GM23338 (cell line): ENCODE data around the gene MID1. TPM values are rescaled to one million over a fixed set of nuclear protein-coding genes. Genes with fewer than 3 reads are reported as not detected.

Experiments used
- ATAC-seq: fragments of 200-7000 bp; cut with Tn5 transposase; 3 replicates; pipeline ENCODE4 v1.9.1; 2020
- DNase-seq: peaks from one replicate; pipeline ENCODE4 v3.0.0-alpha.2; 2015; ENCODE audit warnings: low spot score
- H2AFZ ChIP-seq: fragments of 200-600 bp; sonication (generic); 2 replicates; pipeline ENCODE4 v1.8.0; 2016; ENCODE audit warnings: antibody characterized with exemption, mild to moderate bottlenecking, moderate library complexity
- H3F3A ChIP-seq: fragments of 200-600 bp; sonication (generic); replicated peaks from 2 replicates; pipeline ENCODE4 v1.8.0; 2017; ENCODE audit warnings: antibody characterized with exemption, mixed run types, low read depth
- H3K27ac ChIP-seq: fragments of 200-600 bp; sonication (generic); 2 replicates; pipeline ENCODE4 v1.6.1; 2016; ENCODE audit warnings: low read depth
- H3K27me3 ChIP-seq: fragments of 200-600 bp; sonication (generic); 2 replicates; pipeline ENCODE4 v1.8.0; 2016; ENCODE audit warnings: mild to moderate bottlenecking, mixed run types, moderate library complexity; ENCODE audit not compliant: insufficient read depth
- H3K36me3 ChIP-seq: fragments of 200-600 bp; sonication (generic); 2 replicates; pipeline ENCODE4 v1.8.0; 2016; ENCODE audit warnings: mild to moderate bottlenecking; ENCODE audit not compliant: insufficient read depth
- H3K4me1 ChIP-seq: fragments of 200-600 bp; sonication (generic); 2 replicates; pipeline ENCODE4 v1.8.0; 2016; ENCODE audit warnings: mild to moderate bottlenecking, moderate library complexity; ENCODE audit not compliant: insufficient read depth
- H3K4me2 ChIP-seq: fragments of 200-600 bp; sonication (generic); 2 replicates; pipeline ENCODE4 v1.7.1; 2017; ENCODE audit warnings: mixed run types
- H3K4me3 ChIP-seq: fragments of 200-600 bp; sonication (generic); 2 replicates; pipeline ENCODE4 v1.6.1; 2016; ENCODE audit warnings: mixed run types
- H3K79me2 ChIP-seq: fragments of 200-600 bp; sonication (generic); replicated peaks from 2 replicates; pipeline ENCODE4 v1.8.0; 2017; ENCODE audit warnings: mild to moderate bottlenecking; ENCODE audit not compliant: insufficient read depth
- H3K9me2 ChIP-seq: fragments of 200-600 bp; sonication (generic); 2 replicates; pipeline ENCODE4 v1.8.0; 2017; ENCODE audit not compliant: insufficient read depth
- H4K20me1 ChIP-seq: fragments of 200-600 bp; sonication (generic); replicated peaks from 2 replicates; pipeline ENCODE4 v1.8.0; 2017; ENCODE audit warnings: mild to moderate bottlenecking; ENCODE audit not compliant: insufficient read depth
- H3K27ac Mint-ChIP-seq: 2 replicates; pipeline ENCODE4 v1.8.0; 2020; ENCODE audit warnings: inconsistent platforms, mild to moderate bottlenecking, moderate library complexity, mixed read lengths
- H3K27me3 Mint-ChIP-seq: 3 replicates; pipeline ENCODE4 v1.8.0; 2022; ENCODE audit warnings: low read depth, mild to moderate bottlenecking, moderate library complexity, mixed read lengths, inconsistent platforms; ENCODE audit not compliant: insufficient read depth, poor library complexity
- H3K36me3 Mint-ChIP-seq: 3 replicates; pipeline ENCODE4 v1.8.0; 2021; ENCODE audit warnings: low read depth, mild to moderate bottlenecking, inconsistent platforms, moderate library complexity, mixed read lengths
- H3K4me1 Mint-ChIP-seq: 3 replicates; pipeline ENCODE4 v1.8.0; 2020; ENCODE audit warnings: mild to moderate bottlenecking, inconsistent platforms, mixed read lengths
- H3K4me3 Mint-ChIP-seq: 3 replicates; pipeline ENCODE4 v1.8.0; 2021; ENCODE audit warnings: moderate library complexity, mild to moderate bottlenecking, inconsistent platforms, mixed read lengths
- H3K9me3 Mint-ChIP-seq: 3 replicates; pipeline ENCODE4 v1.8.0; 2020; ENCODE audit warnings: moderate library complexity, mild to moderate bottlenecking, inconsistent platforms, mixed read lengths
- CREB1 ChIP-seq: fragments of 250-450 bp; sonication (Bioruptor Pico); IDR thresholded peaks from 2 replicates; pipeline ENCODE4 v1.5.0; 2020; ENCODE audit warnings: low read depth, mild to moderate bottlenecking, moderate library complexity
- CTCF ChIP-seq, 2 experiments: fragments of 200-600 bp in 1 of 2; sonication (generic) in 1 of 2; conservative IDR thresholded peaks; 2 replicates each; pipeline versions ENCODE4 v1.5.1 to v1.6.1; 2016 to 2017; ENCODE audit warnings: antibody characterized with exemption in 2 of 2, low read depth in 2 of 2, mild to moderate bottlenecking in 2 of 2, moderate library complexity in 1 of 2
- ETS1 ChIP-seq: IDR thresholded peaks from 2 replicates; pipeline ENCODE4 v1.6.1; 2016; ENCODE audit warnings: antibody characterized with exemption
- EZH2 ChIP-seq: fragments of 200-600 bp; sonication (generic); IDR thresholded peaks from one replicate; pipeline ENCODE4 v1.8.0; 2017; ENCODE audit warnings: antibody characterized with exemption, mild to moderate bottlenecking, low read depth; ENCODE audit not compliant: unreplicated experiment
- EZH2phosphoT487 ChIP-seq: fragments of 200-600 bp; sonication (generic); IDR thresholded peaks from one replicate; pipeline ENCODE4 v1.8.1; 2018; ENCODE audit warnings: antibody characterized with exemption; ENCODE audit not compliant: unreplicated experiment
- JUNB ChIP-seq: IDR thresholded peaks from one replicate; pipeline ENCODE4 v1.6.1; 2016; ENCODE audit warnings: antibody characterized with exemption; ENCODE audit not compliant: unreplicated experiment
- NANOG ChIP-seq: IDR thresholded peaks from 2 replicates; pipeline ENCODE4 v1.6.1; 2016; ENCODE audit warnings: antibody characterized with exemption, borderline replicate concordance
- ZNF114 ChIP-seq: fragments of 250-450 bp; sonication (Bioruptor Pico); IDR thresholded peaks from 2 replicates; pipeline ENCODE4 v1.5.0; 2020; ENCODE audit warnings: mild to moderate bottlenecking, moderate library complexity
- ZNF331 ChIP-seq: fragments of 250-450 bp; sonication (Bioruptor Pico); IDR thresholded peaks from 2 replicates; pipeline ENCODE4 v1.5.0; 2020; ENCODE audit warnings: low read depth, mild to moderate bottlenecking, moderate library complexity
- polyA plus RNA-seq: library from polyadenylated mRNA; unstranded; fragments of >200 nt; fragmentation: Nextera tagmentation; extraction: Ambion mirVana; gene quantifications from 2 replicates; pipeline ENCODE4 v1.2.1, GENCODE V29; 2016
- total RNA-seq: library from RNA; depleted of rRNA; stranded (reverse); fragments of >200 nt; shearing (Covaris generic); gene quantifications from 2 replicates; pipeline ENCODE4 v1.2.3, GENCODE V29; 2014

Gene MID1
- total and polyA plus RNA-seq, 2 experiments from 2014 or later = 27.2 to 39.3 TPM

- Histone ChIP-seq H3K4me2 (peak overlapping the region; percentile 83), H3K36me3 (no peaks in the 10 kb centered on the region), H3K9me2 (no peaks in the 10 kb centered on the region), H3K79me2 (peaks cover 53% of the 10 kb centered on the region), H3K27ac (peak overlapping the region; percentile 89), H3K4me1 (peaks cover 15% of the 10 kb centered on the region), H3K4me3 (peak overlapping the region; percentile 78), H3F3A (0 out of 2 replicates have a peak, but pooled peaks cover 3% of the 10 kb centered on the region), H3K27me3 (no peaks in the 10 kb centered on the region), H2AFZ (no peak overlapping the region), H4K20me1 (no peaks in the 10 kb centered on the region)
- Mint-ChIP-seq H3K4me1 (peaks cover 45% of the 10 kb centered on the region), H3K27ac (peak overlapping the region; percentile 97), H3K36me3 (no peaks in the 10 kb centered on the region), H3K4me3 (peak overlapping the region; percentile 88), H3K9me3 (no peaks in the 10 kb centered on the region), H3K27me3 (peaks cover 4% of the 10 kb centered on the region)
- DNase-seq (no peak), ATAC-seq (no peak; the same call in 2 of the 3 replicates)
- no peak for TF ChIP-seq ZNF114 (CRISPR knock-in tag)
- no peak for TF ChIP-seq CREB1 (CRISPR knock-in tag)
- TF ChIP-seq ZNF331 (CRISPR knock-in tag) = no peak
- no peak for TF ChIP-seq EZH2phosphoT487
- TF ChIP-seq NANOG = no peak
- no peak for TF ChIP-seq CTCF (conservative IDR thresholded peaks at IDR 0.05; ENCODE audit: low read depth in 2 of 2)
- no peak for TF ChIP-seq EZH2
- TF ChIP-seq ETS1 = no peak
Observed at GRCh38 chrX:10619425-10620046, 849 bp downstream of the MID1 start.

- Mint-ChIP-seq H3K27me3 (peaks cover 4% of the 10 kb centered on the region), H3K4me3 (peak overlapping the region; percentile 88), H3K9me3 (no peaks in the 10 kb centered on the region), H3K27ac (0 out of 2 replicates have a peak overlapping the region, but pooled peaks have one; percentile 48), H3K4me1 (peaks cover 50% of the 10 kb centered on the region), H3K36me3 (no peaks in the 10 kb centered on the region)
- peak overlapping the region; percentile 78 for H3K4me3 ChIP-seq
- H3K27ac ChIP-seq = peak overlapping the region; percentile 89
- H4K20me1 ChIP-seq = no peaks in the 10 kb centered on the region
- no peaks in the 10 kb centered on the region for H3K9me2 ChIP-seq
- H3K4me2 ChIP-seq = peak overlapping the region; percentile 83
- peaks cover 15% of the 10 kb centered on the region for H3K4me1 ChIP-seq
- H3K36me3 ChIP-seq = no peaks in the 10 kb centered on the region
- ATAC-seq = no peak
- TF ChIP-seq EZH2phosphoT487 = no peak
- no peak for TF ChIP-seq JUNB
- TF ChIP-seq ETS1 = no peak
- no peak for TF ChIP-seq CTCF (conservative IDR thresholded peaks at IDR 0.05; ENCODE audit: low read depth in 2 of 2)
- TF ChIP-seq ZNF331 (CRISPR knock-in tag) = no peak
- H3F3A ChIP-seq = 0 out of 2 replicates have a peak, but pooled peaks cover 3% of the 10 kb centered on the region
- peaks cover 59% of the 10 kb centered on the region for H3K79me2 ChIP-seq
- no peaks in the 10 kb centered on the region for H3K27me3 ChIP-seq
- no peak overlapping the region for H2AFZ ChIP-seq
- peak; percentile 22 for DNase-seq
Observed at GRCh38 chrX:10618961-10619360, 1.4 kb downstream of the MID1 start.
